NCI-H2227 (cell line): ENCODE measurements around the gene TFF2.

Source experiments
- DNase-seq: peaks from one replicate; lab custom pipeline; 2025; ENCODE audit not compliant: unreplicated experiment; lab: John Stamatoyannopoulos, UW

TFF2 gene

DNA sequence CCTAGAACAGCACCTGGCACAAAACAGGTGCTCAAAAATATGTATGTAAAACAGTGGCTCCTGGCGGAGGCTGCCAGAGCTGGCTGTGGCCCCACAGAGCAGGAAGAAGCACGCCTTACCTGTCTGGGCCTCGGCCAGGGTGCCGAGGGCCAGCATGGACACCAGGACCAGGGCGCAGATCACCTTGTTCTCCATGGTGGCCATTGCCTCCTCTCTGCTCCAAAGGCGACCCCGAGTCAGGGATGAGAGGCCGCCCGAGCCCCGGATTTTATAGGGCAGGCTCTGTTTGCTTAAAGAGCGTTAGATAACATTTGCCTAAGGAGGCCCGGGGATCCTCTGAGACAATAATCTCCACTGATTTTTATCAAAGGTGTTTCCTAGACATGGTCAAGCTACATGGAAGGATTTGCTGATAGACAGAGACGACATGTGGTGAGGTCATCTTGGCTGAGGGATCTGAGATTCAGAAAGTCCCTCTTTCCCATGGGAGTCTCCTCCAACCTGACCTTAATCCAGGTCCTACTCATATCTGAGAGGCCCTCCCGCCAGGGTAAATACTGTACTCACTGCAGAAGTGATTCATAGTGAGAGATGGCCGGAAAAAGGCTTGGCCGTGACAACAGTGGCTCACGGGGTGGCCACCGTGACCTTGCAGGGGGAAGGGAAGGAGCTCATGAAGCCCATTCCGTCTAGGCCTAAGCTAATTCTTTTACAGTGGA, 15.7 kb upstream of the TFF2 start, which contains the start of gene TFF1:
Gene TFF1, minus strand, starts transcription at position 244 of the 719 bp plus-strand sequence. Its CDS starts 40 bp downstream, at position 204.
- DNase-seq = no peak

DNA sequence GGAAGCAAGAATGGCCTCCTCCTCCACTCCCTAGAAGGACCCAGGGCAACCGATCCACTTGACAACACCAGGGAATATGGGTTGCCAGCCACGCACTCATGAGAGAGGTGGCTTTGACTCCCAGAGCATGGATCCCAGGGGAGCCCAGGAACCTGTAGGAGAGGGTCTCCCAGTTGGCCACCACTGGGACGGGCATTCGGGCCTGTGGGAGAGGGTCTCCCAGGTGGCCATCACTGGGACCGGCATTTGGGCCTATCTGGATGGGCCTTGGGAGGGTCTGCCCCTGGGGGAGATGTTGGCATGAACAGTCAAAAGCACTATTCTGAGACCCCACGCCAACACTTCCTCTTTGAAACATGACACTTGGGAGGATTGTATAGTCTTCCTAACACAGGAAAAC, 15.0 kb upstream of the TFF2 start:
- no peak for DNase-seq

DNA sequence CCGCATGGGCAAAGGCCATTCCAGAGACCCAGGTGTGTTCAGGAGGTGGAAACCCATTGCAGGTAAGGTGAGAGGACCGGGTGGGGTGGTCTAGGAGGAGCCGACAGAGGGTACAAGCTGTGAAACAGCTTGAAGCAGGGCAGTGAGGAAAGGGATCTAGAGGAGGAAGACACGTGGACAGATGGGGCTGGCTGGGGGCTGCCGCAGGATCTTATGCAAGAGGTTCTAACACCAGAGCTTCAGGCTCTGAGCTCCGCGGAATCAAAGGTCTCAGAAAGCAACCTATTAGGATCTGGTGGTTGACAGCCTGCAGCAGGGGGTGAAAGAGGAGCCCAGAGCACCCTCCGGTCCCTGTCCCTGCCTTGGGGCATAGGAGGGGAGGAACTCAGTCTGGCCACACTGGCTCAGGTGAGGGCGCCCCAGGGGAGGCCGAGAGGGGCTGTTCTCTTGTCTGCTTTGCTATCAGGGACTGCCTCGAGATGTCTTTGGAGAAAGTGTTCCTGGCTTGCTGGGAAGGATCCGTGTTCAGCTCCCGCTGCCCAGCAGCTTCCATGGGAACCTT, 13.6 kb upstream of the TFF2 start:
- DNase-seq = no peak

DNA sequence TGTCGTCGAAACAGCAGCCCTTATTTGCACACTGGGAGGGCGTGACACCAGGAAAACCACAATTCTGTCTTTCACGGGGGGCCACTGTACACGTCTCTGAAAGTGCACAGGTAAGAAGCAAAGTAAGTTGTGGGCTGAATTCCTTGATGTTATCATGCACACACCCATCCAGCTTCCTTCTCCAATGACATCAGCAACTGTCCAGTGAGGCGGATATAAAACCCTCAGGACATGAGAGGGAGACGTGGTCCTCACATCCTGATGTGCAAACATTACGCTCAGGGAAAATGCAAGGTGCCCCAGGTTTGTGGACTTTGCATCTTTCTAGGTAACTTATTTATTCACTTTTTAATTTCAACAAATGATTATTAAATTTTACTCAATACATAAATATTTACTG, 12.5 kb upstream of the TFF2 start:
- DNase-seq = no peak

DNA sequence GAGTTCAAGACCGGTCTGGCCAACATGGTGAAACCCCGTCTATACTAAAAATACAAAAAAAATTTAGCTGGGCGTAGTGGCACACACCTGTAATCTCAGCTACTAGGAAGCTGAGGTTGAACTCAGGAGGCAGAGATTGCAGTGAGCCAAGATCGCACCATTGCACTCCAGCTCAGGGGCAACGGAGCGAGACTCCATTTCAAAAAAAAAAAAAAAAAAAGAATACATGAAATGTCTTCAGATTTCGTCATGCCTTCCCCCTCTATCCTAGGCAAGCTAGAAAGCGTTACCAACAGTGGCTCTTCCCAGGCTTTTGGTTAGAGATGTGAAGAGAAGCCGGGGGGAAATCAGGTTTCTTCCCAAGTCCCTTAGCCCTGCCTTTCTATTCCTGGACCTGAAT, 11.9 kb upstream of the TFF2 start:
- DNase-seq = no peak

DNA sequence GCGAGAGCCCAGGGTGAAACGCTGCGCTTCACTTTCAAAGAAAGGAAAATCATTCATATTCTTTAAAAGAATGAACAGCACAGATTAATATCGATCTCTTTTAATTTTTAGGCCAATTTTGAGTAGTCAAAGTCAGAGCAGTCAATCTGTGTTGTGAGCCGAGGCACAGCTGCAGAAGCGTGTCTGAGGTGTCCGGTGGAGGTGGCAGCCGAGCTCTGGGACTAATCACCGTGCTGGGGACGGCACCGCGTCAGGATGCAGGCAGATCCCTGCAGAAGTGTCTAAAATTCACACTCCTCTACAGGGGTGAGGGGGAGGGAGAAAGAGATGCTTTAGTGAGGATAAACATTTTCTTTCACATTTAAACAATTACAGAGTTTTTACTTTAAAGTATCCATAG, 11.4 kb upstream of the TFF2 start:
- DNase-seq = no peak

DNA sequence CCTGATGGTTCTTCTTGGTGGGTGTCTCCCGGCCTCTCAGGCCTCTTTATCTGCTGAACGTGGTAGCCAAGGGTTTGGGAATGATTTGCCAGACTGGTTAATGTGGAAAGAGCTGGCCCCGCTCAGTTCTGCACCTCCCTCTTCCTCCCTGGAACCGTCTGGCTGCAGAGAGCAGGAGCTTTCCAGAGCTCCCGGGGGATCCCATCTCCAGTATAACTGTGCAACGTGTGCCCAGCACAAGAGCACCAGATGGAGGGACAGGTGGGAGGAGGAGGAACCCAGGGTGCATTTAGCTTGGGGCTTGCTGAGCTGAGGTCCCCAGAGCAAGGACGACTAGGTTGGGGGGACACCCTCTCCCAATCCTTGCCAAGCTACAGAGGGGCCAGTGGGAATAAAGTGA, 10.5 kb upstream of the TFF2 start:
- no peak for DNase-seq

DNA sequence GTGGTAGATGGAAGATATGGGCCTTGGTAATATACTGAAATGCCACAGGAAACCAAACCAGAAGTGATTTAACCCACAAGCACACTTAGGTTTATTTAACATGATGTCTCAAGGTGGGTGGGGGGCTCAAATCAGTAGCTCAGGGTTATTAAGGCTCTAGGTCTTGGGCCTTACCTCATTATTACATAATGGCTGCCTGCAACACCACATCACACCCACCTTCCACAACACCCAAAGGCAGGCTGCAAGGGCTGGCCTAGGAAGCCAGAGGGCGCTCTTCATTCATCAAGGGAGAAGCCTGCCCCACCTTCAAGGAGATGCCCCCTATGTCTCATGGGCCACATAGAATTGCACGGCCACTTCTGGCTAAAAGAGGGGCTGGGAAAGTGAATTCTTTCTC, 9.5 kb upstream of the TFF2 start:
- DNase-seq = no peak

DNA sequence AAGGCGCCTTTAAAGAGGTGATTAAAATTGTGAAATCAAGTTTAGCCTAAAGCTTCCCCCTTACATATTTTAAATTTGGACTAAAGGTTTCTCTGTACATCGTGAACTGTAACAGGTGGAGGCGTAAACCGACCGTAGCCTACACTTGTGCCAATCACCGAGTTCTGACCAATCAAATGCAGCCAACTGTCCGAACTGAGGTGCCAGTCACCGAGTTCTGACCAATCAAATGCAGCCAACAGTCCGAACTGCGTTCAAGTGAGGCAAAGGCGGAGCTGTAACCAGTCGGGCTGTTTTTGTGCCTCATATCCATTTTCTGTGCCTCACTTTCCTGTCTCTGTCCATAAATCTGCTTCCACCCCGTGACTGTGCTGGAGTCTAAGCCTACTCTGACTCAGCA, 8.1 kb upstream of the TFF2 start:
- DNase-seq = no peak

DNA sequence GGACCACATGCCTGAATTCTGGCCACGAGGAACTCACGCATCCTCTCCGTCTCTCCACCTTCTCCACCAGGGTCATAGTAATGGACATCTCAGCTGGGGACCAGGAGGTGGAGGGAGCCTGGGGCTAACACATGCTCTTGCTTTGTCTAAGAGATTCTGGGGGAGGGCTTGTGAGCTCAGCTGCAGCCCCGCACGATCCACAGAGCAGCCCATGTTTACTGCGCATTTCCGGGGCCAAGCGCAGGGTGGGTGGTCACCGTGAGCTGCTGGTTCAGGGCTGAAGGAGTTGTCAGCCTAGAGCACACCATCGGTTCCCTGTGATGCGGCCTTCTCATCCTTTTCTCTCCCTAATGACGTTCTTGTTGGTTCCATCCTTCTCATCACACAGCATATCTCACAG, 7.5 kb upstream of the TFF2 start:
- DNase-seq = no peak

DNA sequence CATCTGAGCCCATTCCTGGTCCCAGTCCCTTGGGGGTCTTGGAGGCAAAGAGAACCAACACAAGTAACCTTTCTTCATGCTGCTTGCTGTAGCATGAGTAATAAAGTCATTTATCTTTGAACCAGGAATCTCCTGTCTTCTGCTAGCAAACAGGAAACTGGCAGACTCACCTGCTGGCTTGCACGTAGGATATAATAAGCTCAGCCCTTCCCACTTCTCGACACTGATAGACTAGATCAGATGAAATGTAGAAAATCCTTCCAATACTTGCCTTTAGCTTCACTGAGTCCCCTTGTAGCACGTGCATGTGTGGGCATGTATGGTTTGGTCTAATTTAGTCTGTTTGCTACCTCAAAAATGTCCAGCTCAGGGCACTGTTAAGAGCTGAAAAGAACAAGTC, 6.5 kb upstream of the TFF2 start:
- no peak for DNase-seq

DNA sequence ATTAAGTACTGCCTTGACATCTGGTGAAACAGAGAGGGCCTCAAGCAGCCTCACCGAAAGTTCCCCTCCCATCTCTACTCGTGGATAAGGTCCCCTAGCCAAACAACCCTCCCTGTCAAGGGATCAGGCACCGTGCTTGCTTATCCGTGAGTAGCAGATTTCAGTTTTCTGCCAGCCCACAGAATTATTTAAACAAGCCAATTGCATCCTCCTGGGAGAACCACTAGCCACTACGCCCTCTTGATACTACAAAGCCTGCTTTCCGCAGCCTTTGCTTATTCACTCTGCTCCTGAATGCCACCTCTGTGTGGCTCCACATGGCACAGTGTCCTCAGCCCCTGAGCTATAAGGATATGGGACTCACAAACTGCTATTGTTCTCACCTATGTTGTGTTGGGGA, 5.9 kb upstream of the TFF2 start:
- no peak for DNase-seq

DNA sequence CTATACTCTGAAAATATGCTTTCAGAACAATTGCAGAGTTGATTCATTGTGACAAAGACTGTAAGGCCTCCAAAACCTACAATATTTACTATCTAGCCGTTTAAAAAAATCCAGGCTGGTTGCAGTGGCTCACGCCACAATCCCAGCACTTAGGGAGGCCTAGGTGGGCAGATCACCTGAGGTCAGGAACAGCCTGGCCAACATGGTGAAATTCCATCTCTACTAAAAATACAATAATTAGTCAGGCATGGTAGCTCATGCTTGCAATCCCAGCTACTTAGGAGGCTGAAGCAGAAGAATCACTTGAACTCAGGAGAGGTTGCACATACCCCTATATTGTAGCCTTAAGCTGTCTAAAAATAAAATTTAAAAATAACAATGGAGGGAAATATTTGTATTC, 5.3 kb upstream of the TFF2 start:
- DNase-seq = no peak

DNA sequence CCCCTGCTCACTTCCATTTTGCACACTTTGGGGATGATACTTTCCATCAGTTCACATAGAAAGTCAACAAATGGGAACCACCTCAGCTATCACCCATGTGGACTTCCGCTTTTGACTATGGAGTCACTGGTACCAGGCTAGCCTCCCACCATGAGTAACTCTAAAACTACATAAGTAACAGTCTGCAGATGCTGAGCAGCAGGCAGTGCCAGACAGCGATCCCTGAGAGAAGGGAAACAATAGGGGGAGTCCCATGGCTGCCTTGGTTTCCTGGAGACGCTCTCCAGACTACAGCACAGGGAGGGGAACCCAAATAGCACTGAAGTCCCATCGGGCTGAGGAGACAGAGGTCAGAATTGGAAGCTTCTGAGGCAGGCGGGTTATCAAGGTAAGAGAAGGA, 2.8 kb upstream of the TFF2 start:
- DNase-seq = no peak

DNA sequence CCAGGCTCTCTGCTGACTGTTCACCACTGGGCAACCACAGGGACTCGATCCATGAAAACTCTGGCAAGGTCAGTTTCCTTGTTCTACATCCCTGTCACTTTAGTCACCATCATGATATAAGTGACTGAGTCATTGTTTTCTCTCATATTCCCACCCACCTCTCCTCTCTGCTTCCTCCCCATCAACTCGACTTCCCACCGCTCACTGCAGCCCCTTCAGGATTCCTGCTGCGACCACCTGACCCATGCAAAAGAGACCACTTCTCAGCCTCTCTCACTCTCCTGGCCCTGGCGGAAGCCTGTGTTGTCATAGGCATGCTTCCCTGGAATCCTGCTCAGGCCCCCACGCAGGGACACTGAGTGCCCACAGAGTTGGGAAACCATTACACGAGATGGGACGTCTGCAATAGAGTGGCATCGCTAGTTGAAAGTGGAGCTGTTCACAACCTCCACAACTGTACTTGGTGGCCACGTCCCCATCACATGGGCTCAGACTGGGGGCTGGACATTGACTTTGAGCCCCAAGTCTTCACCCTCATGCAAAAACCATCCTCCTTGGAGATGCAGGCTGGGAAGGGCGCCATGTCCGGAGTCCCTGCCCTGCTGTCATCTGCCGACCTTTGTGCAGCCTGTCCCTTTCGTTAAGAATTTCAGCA, 1.8 kb upstream of the TFF2 start:
- no peak for DNase-seq

DNA sequence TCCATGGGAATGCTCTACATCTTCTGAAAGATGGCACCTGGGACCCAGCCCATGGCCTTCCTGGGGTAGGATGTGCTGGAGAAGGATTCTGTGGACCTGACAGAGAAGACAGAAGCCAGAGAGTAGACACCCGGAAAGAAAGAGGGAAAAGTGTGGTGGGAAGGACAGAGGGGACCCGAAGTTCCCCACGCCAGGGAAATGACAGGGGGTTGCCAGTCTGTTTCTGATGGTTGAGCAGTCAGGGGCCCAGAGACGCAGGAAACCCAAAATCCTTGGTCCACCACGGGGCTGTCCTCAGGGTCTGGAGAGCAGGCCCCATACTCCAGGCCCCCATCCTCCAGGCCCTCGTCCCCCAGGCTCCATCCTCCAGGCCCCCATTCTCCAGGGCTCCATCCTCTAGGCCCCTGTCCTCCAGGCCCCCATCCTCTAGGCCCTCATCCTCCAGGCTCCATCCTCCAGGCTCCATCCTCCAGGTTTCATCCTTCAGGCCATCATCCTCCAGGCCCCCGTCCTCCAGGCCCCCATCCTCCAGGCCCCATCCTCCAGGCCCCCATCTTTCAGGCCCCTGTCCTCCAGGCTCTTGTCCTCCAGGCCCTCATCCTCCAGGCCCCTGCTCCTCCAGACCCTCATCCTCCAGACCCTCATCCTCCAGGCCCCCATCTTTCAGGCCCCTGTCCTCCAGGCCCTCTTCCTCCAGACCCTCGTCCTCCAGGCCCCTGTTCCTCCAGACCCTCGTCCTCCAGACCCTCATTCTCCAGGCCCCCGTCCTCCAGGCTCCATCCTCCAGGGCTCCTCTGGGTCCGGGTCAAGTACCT, 1.0 kb upstream of the TFF2 start:
- DNase-seq = no peak

DNA sequence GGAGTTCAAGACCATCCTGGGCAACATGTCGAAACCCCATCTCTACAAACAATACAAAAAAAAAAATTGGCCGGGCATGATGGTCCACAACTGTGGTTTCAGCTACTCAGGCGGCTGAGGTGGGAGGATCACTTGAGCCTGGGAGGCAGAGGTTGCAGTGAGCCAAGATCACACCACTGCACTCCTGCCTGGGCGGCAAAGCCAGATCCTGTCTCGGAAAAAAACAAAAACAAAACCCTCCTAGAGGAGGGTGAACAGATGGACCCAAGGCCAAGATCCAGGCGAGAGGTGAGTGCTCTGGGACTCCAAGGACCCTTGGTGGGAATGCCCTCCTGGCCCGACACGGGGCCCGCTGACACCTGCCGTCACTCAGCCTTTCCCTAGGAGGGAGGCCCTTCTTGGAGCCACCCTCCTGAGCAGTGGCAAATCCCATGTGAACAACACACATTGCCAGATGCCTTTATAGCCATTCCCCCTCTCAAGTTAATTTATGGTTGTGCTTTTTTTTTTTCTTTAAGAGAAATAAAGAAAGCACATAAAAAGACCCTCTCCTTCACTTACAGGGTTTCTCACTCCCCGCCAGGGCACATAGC, 380 bp downstream of the TFF2 start:
- DNase-seq = no peak

DNA sequence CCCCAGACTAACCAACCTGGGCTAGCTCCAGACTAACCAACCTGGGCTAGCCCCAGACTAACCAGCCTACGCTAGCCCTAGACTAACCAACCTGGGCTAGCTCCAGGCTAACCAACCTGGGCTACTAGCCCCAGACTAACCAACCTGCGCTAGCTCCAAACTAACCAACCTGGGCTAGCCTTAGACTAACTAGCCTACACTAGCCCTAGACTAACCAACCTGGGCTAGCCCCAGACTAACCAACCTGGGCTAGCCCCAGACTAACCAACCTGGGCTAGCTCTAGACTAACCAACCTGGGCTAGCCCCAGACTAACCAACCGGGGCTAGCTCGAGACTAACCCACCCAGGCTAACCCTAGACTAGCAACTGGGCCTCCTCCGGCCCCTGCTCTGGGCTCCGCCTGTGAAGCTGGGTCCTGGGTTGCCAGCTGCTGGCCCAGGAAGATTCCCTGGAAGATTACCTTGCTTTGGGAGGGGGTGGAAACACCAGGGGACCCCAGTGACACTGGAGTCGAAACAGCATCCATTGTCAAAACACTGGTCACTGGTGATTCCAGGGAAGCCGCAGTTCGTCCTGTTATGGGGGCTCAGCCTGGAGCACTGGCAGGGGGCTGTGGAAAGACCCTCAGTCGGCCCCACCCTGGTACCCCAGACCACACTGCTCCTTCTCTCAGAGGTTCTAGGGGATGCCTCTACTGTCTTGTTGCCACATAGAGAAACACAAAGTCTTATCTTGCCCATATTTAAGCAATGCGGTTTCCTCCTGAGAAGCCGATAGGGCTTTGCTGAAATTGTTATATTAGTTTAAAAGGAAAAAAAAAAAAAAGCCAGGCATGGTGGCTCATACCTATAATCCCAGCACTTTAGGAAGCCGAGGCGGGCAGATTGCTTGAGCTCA, 1.1 kb downstream of the TFF2 start:
- no peak for DNase-seq

DNA sequence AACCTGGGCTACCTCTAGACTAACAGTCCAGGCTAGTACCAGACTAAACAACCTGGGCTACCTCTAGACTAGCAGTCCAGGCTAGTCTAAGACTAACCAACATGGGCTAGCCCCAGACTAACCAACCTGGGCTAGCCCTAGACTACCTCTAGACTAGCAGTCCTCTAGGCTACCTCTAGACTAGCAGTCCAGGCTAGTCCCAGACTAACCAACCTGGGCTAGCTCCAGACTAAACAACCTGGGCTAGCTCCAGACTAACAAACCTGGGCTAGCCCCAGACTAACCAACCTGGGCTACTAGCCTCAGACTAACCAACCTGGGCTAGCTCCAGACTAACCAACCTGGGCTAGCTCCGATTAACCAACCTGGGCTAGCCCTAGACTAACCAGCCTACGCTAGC, 2.0 kb downstream of the TFF2 start:
- no peak for DNase-seq

DNA sequence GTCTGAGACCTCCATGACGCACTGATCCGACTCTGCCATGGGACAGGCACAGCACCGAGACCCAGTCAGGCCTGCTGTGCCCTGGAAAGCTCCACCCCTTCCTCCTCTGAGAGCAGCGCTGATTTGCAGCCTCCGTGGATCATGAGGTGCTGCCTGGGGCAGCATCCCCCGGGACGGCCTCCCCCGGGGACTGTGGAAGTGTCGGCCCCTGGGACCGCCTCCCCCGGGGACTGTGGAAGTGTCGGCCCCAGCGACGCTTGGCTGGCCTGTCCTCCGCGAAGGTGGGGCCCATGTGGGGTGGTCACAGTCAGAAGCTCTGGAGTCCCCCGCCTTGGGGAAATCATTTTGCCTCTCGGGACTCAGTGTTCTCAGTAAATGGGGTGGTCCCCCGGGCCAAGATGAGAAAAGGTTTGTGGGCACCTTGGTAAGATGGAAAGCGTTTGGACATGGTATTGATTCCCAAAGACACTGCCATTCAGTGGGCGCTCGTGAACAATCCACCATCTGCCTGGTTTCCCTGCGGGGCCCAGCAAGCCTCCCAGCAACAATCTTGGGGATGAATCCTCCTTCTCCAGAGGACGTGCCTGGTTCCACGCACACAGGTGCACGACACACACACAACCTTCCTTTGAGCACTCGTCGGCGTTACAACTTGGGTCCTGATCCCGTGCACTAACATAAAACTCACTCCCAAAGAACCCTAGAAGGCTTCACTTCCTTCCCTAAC, 3.0 kb downstream of the TFF2 start:
- DNase-seq = no peak
